H1 (cell line): ENCODE results near the gene ABCF2. TPM values are rescaled to one million over a fixed set of nuclear protein-coding genes. Genes with fewer than 3 reads are reported as not detected.

ENCODE experiments used
- CTCF ChIA-PET: fragments of 300-600 bp; sonication (Branson Sonifier 250); formaldehyde crosslinking; loops from one replicate; lab custom pipeline; 2021; ENCODE audit not compliant: partially characterized antibody; lab: Charles Lee
- POLR2A ChIA-PET: fragments of 300-600 bp; sonication (Branson Sonifier 250); formaldehyde crosslinking; loops from one replicate; lab custom pipeline; 2021; ENCODE audit warnings: inconsistent platforms; ENCODE audit not compliant: partially characterized antibody; lab: Charles Lee
- DNase-seq, 2 experiments: peaks; one replicate each; pipeline versions ENCODE4 v3.0.0 to v3.0.0-alpha.2; 2010 to 2022; ENCODE audit warnings: low spot score in 2 of 2, low read depth in 1 of 2, mixed read lengths in 1 of 2
- FAIRE-seq: peaks from 2 replicates; lab custom pipeline; 2011; peaks lifted over from hg19 to GRCh38; lab: Jason Lieb, UNC
- H2AFZ ChIP-seq: 2 replicates; pipeline ENCODE4 v1.8.1; 2012; ENCODE audit warnings: low read length, inconsistent platforms
- H2AK5ac ChIP-seq: 2 replicates; pipeline ENCODE4 v1.6.1; 2013; ENCODE audit warnings: low read depth, low read length
- H2BK120ac ChIP-seq: replicated peaks from 2 replicates; pipeline ENCODE3; 2013; ENCODE audit warnings: low read depth, low read length, inconsistent platforms
- H2BK12ac ChIP-seq: 2 replicates; pipeline ENCODE4 v1.6.1; 2013; ENCODE audit warnings: low read depth, low read length
- H2BK15ac ChIP-seq: 2 replicates; pipeline ENCODE4 v1.6.1; 2013; ENCODE audit warnings: low read length
- H2BK20ac ChIP-seq: 2 replicates; pipeline ENCODE4 v1.6.1; 2013; ENCODE audit warnings: low read length
- H2BK5ac ChIP-seq: 2 replicates; pipeline ENCODE4 v1.6.1; 2013; ENCODE audit warnings: low read depth, low read length
- H3K14ac ChIP-seq: 2 replicates; pipeline ENCODE4 v1.6.1; 2013; ENCODE audit warnings: inconsistent platforms; ENCODE audit not compliant: insufficient read length
- H3K18ac ChIP-seq: 2 replicates; pipeline ENCODE4 v1.6.1; 2013; ENCODE audit warnings: low read length; ENCODE audit errors: extremely low read depth
- H3K23ac ChIP-seq: 2 replicates; pipeline ENCODE4 v1.6.1; 2013; ENCODE audit warnings: inconsistent platforms; ENCODE audit not compliant: insufficient read length
- H3K23me2 ChIP-seq: 2 replicates; pipeline ENCODE4 v1.6.1; 2013; ENCODE audit warnings: low read depth, low read length
- H3K27ac ChIP-seq: 2 replicates; pipeline ENCODE4 v1.6.1; 2011; ENCODE audit warnings: low read depth, low read length, inconsistent platforms
- H3K27me3 ChIP-seq, 4 experiments: replicated peaks in 1 of 4; 1 replicate in 1 of 4; 2 replicates in 3 of 4; pipeline versions ENCODE4 v1.6.1 to v1.8.1; 2011 to 2013; ENCODE audit warnings: low read length in 3 of 4, mild to moderate bottlenecking in 3 of 4, inconsistent platforms in 2 of 4, mixed read lengths in 2 of 4, moderate library complexity in 1 of 4; ENCODE audit not compliant: control insufficient read depth in 3 of 4, insufficient read depth in 3 of 4; ENCODE audit errors: extremely low read depth in 1 of 4
- H3K36me3 ChIP-seq, 4 experiments: 2 replicates each; pipeline versions ENCODE4 v1.6.1 to v1.8.1; 2011 to 2013; ENCODE audit warnings: mild to moderate bottlenecking in 4 of 4, low read length in 3 of 4, moderate library complexity in 2 of 4, control low read depth in 1 of 4, inconsistent platforms in 1 of 4; ENCODE audit not compliant: insufficient read depth in 4 of 4, control insufficient read depth in 2 of 4
- H3K4ac ChIP-seq: replicated peaks from 2 replicates; pipeline ENCODE3; 2013; ENCODE audit warnings: low read length, low read depth, mixed read lengths, inconsistent platforms; ENCODE audit not compliant: insufficient read length
- H3K4me1 ChIP-seq, 4 experiments: replicated peaks in 1 of 4; 1 replicate in 1 of 4; 2 replicates in 3 of 4; pipeline versions ENCODE4 v1.6.1 to v1.8.1; 2011 to 2013; ENCODE audit warnings: low read length in 3 of 4, inconsistent platforms in 2 of 4, mixed read lengths in 1 of 4; ENCODE audit not compliant: insufficient read depth in 4 of 4, control insufficient read depth in 3 of 4
- H3K4me2 ChIP-seq, 2 experiments: 2 replicates each; pipeline versions ENCODE4 v1.6.1 to v1.8.1; 2011 to 2013; ENCODE audit warnings: low read depth in 2 of 2, low read length in 2 of 2, control low read depth in 1 of 2, inconsistent platforms in 1 of 2, mild to moderate bottlenecking in 1 of 2; ENCODE audit not compliant: insufficient read depth in 1 of 2
- H3K4me3 ChIP-seq, 4 experiments: fragments of 200-600, 300-600 bp in 1 of 4; sonication (generic), shearing (Covaris generic), sonication (Bioruptor Twin) in 1 of 4; 2 replicates each; pipeline versions ENCODE4 v1.5.1 to v1.8.1; 2011 to 2016; ENCODE audit warnings: low read length in 4 of 4, low read depth in 3 of 4, control low read depth in 2 of 4, inconsistent platforms in 2 of 4, mild to moderate bottlenecking in 2 of 4, mixed read lengths in 1 of 4, moderate library complexity in 1 of 4; ENCODE audit not compliant: insufficient read depth in 2 of 4; ENCODE audit errors: extremely low read depth in 1 of 4
- H3K56ac ChIP-seq: replicated peaks from 2 replicates; pipeline ENCODE3; 2013; ENCODE audit warnings: low read depth, mild to moderate bottlenecking, mixed read lengths, low read length, inconsistent platforms; ENCODE audit not compliant: insufficient read length
- H3K79me1 ChIP-seq: 2 replicates; pipeline ENCODE4 v1.6.1; 2013; ENCODE audit warnings: low read depth, low read length, control low read depth
- H3K79me2 ChIP-seq, 2 experiments: 2 replicates each; pipeline versions ENCODE4 v1.6.1 to v1.8.1; 2012 to 2013; ENCODE audit warnings: low read length in 2 of 2, mild to moderate bottlenecking in 2 of 2, inconsistent platforms in 1 of 2; ENCODE audit not compliant: insufficient read depth in 2 of 2, control insufficient read depth in 1 of 2
- H3K9ac ChIP-seq, 4 experiments: replicated peaks in 1 of 4; 1 replicate in 1 of 4; 2 replicates in 3 of 4; pipeline versions ENCODE4 v1.6.1 to v1.8.1; 2011 to 2013; ENCODE audit warnings: low read depth in 3 of 4, low read length in 3 of 4, control low read depth in 2 of 4, mild to moderate bottlenecking in 2 of 4, moderate library complexity in 2 of 4, inconsistent platforms in 1 of 4; ENCODE audit errors: extremely low read depth in 1 of 4
- H3K9me3 ChIP-seq, 2 experiments: 2 replicates each; pipeline versions ENCODE4 v1.6.1 to v1.8.1; 2012 to 2013; ENCODE audit warnings: mild to moderate bottlenecking in 2 of 2, moderate library complexity in 2 of 2, control low read depth in 1 of 2, inconsistent platforms in 1 of 2, low read depth in 1 of 2, low read length in 1 of 2, mixed read lengths in 1 of 2; ENCODE audit not compliant: insufficient read depth in 2 of 2
- H4K20me1 ChIP-seq, 2 experiments: replicated peaks in 1 of 2; 2 replicates each; pipeline versions ENCODE3 to v1.8.1; 2011 to 2013; ENCODE audit warnings: inconsistent platforms in 2 of 2, low read length in 2 of 2, mild to moderate bottlenecking in 1 of 2; ENCODE audit not compliant: insufficient read depth in 2 of 2, control insufficient read depth in 1 of 2
- H4K5ac ChIP-seq: 2 replicates; pipeline ENCODE4 v1.6.1; 2013; ENCODE audit warnings: low read length, low read depth, mixed read lengths, inconsistent platforms; ENCODE audit not compliant: insufficient read length
- H4K8ac ChIP-seq: 2 replicates; pipeline ENCODE4 v1.8.0; 2013; ENCODE audit warnings: mild to moderate bottlenecking, moderate library complexity, low read length, inconsistent platforms; ENCODE audit not compliant: insufficient read depth; ENCODE audit errors: extremely low read depth
- H4K91ac ChIP-seq: replicated peaks from 2 replicates; pipeline ENCODE3; 2013; ENCODE audit warnings: low read length, mixed read lengths, inconsistent platforms; ENCODE audit not compliant: insufficient read length
- BCL11A ChIP-seq, 2 experiments: IDR thresholded peaks; one replicate each; pipeline ENCODE4 v1.6.1; 2011; ENCODE audit warnings: low read depth in 2 of 2, low read length in 2 of 2, mild to moderate bottlenecking in 2 of 2
- BRCA1 ChIP-seq: IDR thresholded peaks from 2 replicates; pipeline ENCODE4 v1.6.1; 2012; ENCODE audit warnings: low read depth, low read length, improper control_type of control experiment
- CHD2 ChIP-seq: IDR thresholded peaks from 2 replicates; pipeline ENCODE4 v1.6.1; 2012; ENCODE audit warnings: low read length, improper control_type of control experiment
- CREB1 ChIP-seq: IDR thresholded peaks from 2 replicates; pipeline ENCODE4 v1.6.1; 2012; ENCODE audit warnings: inconsistent platforms
- KDM5A ChIP-seq: fragments of 200-600 bp; IDR thresholded peaks from 2 replicates; pipeline ENCODE4 v1.7.1; 2012; ENCODE audit warnings: mild to moderate bottlenecking, low read length, inconsistent platforms, mixed read lengths
- NRF1 ChIP-seq: IDR thresholded peaks from 2 replicates; pipeline ENCODE4 v1.6.1; 2011; ENCODE audit warnings: mild to moderate bottlenecking, low read depth, low read length, improper control_type of control experiment
- RFX5 ChIP-seq: IDR thresholded peaks from 2 replicates; pipeline ENCODE4 v1.6.1; 2011; ENCODE audit warnings: low read depth, low read length, improper control_type of control experiment, borderline replicate concordance
- RNF2 ChIP-seq: fragments of 200-900, 300-1000 bp; sonication (generic); IDR thresholded peaks from 2 replicates; pipeline ENCODE4 v1.7.1; 2016; ENCODE audit warnings: borderline replicate concordance, low read depth, mild to moderate bottlenecking, antibody characterized with exemption, low read length; ENCODE audit not compliant: poor library complexity, severe bottlenecking; ENCODE audit errors: missing control alignments
- SUZ12 ChIP-seq: fragments of 200-600 bp; sonication (generic); IDR thresholded peaks from 2 replicates; pipeline ENCODE4 v1.6.1; 2012; ENCODE audit warnings: mild to moderate bottlenecking, inconsistent platforms, low read length, moderate library complexity, mixed read lengths
- WGBS, 2 experiments: shearing (Covaris generic) in 1 of 2; methylation state at CpG; one replicate each; pipeline versions ENCODE4 v1.1.6 to v1.1.7; 2013 to 2015; ENCODE audit warnings: low lambda C conversion rate in 2 of 2, mixed read lengths in 2 of 2, inconsistent platforms in 1 of 2, low coverage in 1 of 2, missing lambda C conversion rate in 1 of 2; ENCODE audit not compliant: insufficient replicate concordance in 2 of 2, insufficient coverage in 1 of 2, insufficient read length in 1 of 2; ENCODE audit errors: extremely low coverage in 1 of 2, missing lambda C conversion rate in 1 of 2; 5-methylcytosine and 5-hydroxymethylcytosine counted together
- polyA plus RNA-seq, 7 experiments: library from polyadenylated mRNA; depleted of rRNA in 3 of 7; stranded (reverse) in 5 of 7; unstranded in 2 of 7; fragments of >200 nt in 5 of 7; fragments of 200-250 nt in 2 of 7; gene quantifications; 1 replicate in 5 of 7; 2 replicates in 1 of 7; 4 replicates in 1 of 7; pipeline versions ENCODE4 v1.2.1 to v1.2.3, GENCODE V29; 2011 to 2013; ENCODE audit warnings: missing spikeins in 2 of 7, mixed read lengths in 2 of 7
- total RNA-seq: library from RNA; stranded (reverse); fragmentation: NEBNext Ultra II Directional; extraction: Animal tissue kit (Norgen Biotek cat#: 25700); gene quantifications from 2 replicates; pipeline ENCODE4 v1.2.1, GENCODE V29; 2021
- TF ChIP-seq, protein P1 (sequence below): IDR thresholded peaks from 2 replicates; pipeline ENCODE4 v1.6.1; 2012; ENCODE audit warnings: low read length, inconsistent platforms

The ABCF2 gene
- total and polyA plus RNA-seq, 2 of the 8 experiments (the other 6 are each of a cell fraction or from before 2014, with no cell fraction given) = 28.0 to 55.0 TPM

DNA sequence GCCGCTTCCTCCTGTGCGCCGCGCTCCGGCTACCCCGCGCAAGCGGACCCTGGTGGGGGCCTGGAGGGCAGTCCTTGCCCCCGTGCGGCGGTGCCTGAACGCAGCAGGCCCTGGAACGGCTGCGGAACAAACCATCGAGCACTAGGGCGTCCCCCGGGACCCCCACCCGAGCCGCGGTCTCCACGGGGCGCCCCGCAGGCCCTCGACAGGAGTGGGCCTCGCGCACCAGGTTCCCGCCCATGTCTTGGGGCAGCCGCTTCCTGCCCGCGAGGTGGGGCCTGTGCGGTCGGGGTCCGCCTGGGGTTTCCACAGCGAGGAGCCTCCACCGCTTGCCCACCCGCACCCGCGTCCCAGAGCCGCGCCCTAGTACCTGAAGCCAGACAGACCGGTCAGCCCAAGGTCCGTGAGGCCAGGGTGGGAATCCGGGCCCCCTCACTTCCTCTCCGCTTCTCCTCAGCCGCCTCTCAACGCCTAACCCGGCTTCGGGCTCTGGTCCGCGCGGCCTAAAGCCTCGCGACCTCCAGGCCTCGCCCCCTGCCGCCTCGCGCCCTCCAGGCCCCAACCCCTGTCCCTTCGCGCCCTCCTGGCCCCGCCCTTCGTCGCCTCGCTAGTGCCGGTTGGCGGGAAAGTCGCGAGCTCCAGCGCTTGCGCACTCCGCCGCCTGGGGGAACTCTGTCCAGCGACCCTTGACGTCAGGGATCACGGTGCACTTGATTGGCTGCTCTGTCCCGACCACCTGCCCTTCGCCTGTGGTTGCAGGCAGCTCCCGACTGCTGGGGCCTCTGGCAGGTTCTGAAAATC is 52.6 kb downstream of the ABCF2 start:
- Histone ChIP-seq H2BK15ac (no peak overlapping the region), H3K23ac (no peak overlapping the region), H3K9me3 (peaks cover 1 to 14% of the 10 kb centered on the region in 2 experiments; a peak in 2 of 4 replicates), H3K79me2 (no peaks in the 10 kb centered on the region), H2AFZ (no peak overlapping the region), H3K36me3 (peaks cover 0 to 6% (median 0%) of the 10 kb centered on the region in 4 experiments; a peak in 1 of 8 replicates), H3K27me3 (peaks cover 14 to 48% (median 38%) of the 10 kb centered on the region in 4 experiments), H2BK5ac (no peak overlapping the region), H3K4me2 (no peak overlapping the region), H4K8ac (no peak overlapping the region; the same call in 1 of the 2 replicates), H3K14ac (no peak overlapping the region), H3K23me2 (no peaks in the 10 kb centered on the region), H4K20me1 (no peaks in the 10 kb centered on the region), H3K4me1 (no peaks in the 10 kb centered on the region; a peak in 1 of 7 replicates), H3K79me1 (no peaks in the 10 kb centered on the region), H2BK20ac (no peak overlapping the region), H3K9ac (no peak overlapping the region), H4K91ac (no peak overlapping the region), H3K4ac (no peak overlapping the region), H2BK12ac (no peak overlapping the region), H3K4me3 (no peak overlapping the region), H3K56ac (no peak overlapping the region), H4K5ac (no peak overlapping the region), H3K27ac (no peak overlapping the region), H2AK5ac (no peak overlapping the region), H2BK120ac (no peak overlapping the region), H3K18ac (no peak overlapping the region)
- 85% methylated on average over 51 of the region's 77 CpGs; no CpG with 5 or more reads in 1 of the 2 experiments for WGBS, 2 experiments
- FAIRE-seq (no peak), DNase-seq (peak in 1 of 2 experiments; percentile 84)
- POLR2A ChIA-PET = interaction anchor here (0.6 to 1.3 kb wide), 2 partner anchors 36 to 780 kb away, joined by 3 to 4 read pairs; partner anchors contain the start of gene H2BK1
- CTCF ChIA-PET = interaction anchor here (0.8 to 7.4 kb wide), 17 partner anchors 30 to 129 kb away, joined by 3 to 52 read pairs (median 5); no protein-coding TSS in a partner anchor
- TF ChIP-seq CHD2 (no peak), BCL11A (IDR thresholded peaks at IDR 0.05; ENCODE audit: low read depth in 2 of 2, low read length in 2 of 2) (no peak), KDM5A (no peak), SUZ12 (no peak), BRCA1 (no peak), NRF1 (peak; percentile 26; the same call in 1 of the 2 replicates), RFX5 (peak; percentile 96), CREB1 (peak; percentile 90), RNF2 (peak; percentile 70)
- TF ChIP-seq, protein P1, sequence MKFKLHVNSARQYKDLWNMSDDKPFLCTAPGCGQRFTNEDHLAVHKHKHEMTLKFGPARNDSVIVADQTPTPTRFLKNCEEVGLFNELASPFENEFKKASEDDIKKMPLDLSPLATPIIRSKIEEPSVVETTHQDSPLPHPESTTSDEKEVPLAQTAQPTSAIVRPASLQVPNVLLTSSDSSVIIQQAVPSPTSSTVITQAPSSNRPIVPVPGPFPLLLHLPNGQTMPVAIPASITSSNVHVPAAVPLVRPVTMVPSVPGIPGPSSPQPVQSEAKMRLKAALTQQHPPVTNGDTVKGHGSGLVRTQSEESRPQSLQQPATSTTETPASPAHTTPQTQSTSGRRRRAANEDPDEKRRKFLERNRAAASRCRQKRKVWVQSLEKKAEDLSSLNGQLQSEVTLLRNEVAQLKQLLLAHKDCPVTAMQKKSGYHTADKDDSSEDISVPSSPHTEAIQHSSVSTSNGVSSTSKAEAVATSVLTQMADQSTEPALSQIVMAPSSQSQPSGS = no peak
